ENCODE results near the gene KRTAP2-3.
"Not testable (repeated sequence)": the region's sequence is repeated elsewhere in the genome, so short reads cannot be mapped to it uniquely, and the experiment has no call there.

KRTAP2-3 gene

DNA sequence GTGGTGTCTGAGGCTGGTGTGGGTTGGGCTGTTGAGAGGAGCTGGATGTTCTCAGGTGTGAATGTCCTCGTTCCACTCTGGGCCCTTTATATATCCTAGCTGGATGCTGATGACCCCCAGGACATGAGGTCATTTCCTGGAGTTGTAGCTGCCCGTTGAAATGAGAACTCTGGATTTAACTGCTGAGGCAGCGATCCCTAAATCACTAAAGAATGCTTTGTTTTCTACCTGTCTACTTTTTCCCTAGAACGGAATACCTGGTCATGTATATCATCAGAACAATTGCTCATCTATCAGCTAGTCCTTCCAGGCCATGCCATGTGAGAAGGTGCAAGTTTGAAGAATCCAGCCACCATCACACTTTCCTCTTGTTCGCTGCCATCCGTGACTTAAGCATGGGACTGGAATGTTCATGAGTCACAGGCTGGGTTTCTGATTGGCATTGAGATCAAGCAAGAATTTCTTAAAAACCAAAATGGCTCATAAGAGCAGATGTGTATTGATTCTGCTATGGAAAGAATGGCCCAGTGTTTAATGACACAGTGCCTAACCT is at the start of gene KRTAP2-3:
KRTAP2-3 (minus strand) TSS at position 63 of the 553 bp plus-strand sequence. CDS start 64 bp downstream, outside the sequence.
- no peak for DNase-seq

- DNase-seq, result not testable (repeated sequence)
These were observed 48.9 kb upstream of the KRTAP2-3 start for GRCh38 chr17:41108728-41109386.

GRCh38 chr17:41107941-41108450 is 48.1 kb upstream of the KRTAP2-3 start:
- no peak for DNase-seq

GRCh38 chr17:41105347-41105746 is 45.4 kb upstream of the KRTAP2-3 start, which contains the start of gene KRTAP4-9:
Gene KRTAP4-9 (plus strand): TSS chr17:41105389. CDS start chr17:41105389, 0 bp downstream.
- not testable (repeated sequence) for DNase-seq

- DNase-seq, result not testable (repeated sequence)
These were observed 44.6 kb upstream of the KRTAP2-3 start for GRCh38 chr17:41104386-41105038.

DNA sequence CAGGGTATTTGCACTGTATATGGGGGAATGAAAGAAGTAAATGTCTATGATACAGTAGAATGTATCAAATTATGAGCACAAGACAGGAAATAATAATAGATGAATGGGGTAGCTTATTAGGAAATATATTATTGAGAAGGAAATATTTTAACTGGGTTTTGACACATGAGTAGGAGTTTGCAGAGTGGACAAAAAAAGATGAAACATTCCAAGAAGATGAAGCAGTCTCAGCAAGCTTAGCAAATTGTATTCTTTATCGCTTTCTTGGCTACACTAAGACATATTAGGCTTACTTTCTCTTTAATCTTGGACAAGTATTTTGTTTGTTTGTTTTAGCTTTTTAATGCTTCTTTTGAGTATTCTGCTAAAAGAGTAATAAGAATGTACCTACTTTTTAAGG is 44.0 kb upstream of the KRTAP2-3 start:
- DNase-seq, result no peak

DNA sequence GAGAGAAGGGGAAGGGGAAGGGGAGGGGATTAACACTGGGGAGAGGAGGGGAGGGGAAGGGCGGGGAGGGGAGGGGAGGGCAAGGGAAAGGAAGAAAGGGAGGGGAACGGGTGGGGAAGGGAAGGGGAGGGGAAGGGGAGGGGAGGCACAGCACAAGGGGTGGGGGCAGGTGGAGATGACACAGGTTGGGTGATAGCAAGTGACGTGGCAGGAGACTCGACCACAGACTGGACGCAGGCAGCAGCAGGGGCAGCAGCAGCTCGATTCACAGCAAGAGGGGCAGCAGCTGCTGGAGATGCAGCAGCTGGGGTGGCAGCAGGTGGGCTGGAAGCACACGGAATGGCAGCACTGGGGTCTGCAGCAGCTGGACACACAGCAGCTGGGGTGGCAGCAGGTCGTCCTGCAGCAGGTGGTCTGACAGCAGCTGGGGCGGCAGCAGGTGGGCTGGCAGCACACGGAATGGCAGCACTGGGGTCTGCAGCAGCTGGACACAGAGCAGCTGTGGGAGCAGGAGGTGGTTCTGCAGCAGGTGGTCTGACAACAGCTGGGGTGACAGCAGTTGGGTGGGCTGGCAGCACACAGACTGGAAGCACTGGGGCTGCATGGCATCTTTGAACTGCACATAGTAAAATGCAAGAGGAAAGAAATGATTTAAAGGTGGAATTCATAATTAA is 41.8 kb upstream of the KRTAP2-3 start, which contains the start of gene KRTAP4-16:
KRTAP4-16 (minus strand) TSS at position 624 of the 674 bp plus-strand sequence; CDS start at position 624, 0 bp downstream.
- DNase-seq, result no peak

DNA sequence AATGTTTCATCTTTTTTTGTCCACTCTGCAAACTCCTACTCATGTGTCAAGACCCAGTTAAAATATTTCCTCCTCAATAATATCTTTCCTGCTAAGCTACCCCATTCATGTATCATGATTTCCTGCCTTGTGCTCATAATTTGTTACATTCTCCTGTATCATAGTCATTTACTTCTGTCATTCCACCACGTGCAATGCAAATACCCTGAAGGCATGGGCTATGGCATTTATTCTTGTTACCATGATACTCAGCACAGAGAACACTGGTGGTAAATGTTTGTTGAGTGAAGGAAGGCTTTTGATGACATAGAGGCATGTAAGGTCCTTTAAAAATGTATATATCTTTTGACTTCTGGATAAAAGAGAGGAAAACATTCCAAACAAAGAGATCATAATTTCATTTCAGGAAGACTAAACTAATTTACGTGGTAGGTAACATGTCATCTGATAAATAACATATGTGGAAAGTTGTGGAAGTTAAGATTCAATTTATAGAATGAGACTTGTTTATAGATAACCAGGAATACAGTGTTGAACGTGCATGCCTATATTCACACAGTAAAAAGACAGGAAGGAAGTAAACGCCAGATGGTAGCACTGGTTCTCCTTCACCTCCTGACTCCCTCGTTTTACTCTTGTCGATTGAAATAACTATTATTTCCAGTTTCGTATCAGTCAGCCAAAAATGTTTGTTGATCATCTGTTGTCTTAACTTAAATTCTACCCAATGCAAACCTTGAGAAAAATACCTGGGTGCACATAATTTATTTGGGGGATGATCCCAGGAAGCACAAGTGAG is 40.0 kb upstream of the KRTAP2-3 start:
- not testable (repeated sequence) for DNase-seq

DNA sequence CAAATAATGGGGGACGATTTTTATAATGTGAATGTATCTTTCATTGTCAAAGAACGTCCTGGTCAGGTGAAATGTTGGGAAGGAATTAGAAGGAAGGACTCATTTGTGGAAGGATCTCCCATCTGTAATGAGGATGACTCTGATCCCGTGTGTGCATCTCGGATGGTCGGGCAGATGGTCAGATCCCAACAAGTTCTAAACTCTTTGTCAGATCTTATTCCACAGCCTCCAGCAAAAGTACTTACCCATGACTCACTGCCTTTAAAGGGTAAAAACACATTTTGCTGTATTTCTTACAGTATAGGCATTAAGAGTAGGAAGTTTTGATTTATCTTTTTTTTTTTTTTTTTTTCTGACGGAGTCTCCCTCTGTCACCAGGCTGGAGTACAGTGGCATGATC is 38.6 kb upstream of the KRTAP2-3 start:
- DNase-seq, result no peak

DNA sequence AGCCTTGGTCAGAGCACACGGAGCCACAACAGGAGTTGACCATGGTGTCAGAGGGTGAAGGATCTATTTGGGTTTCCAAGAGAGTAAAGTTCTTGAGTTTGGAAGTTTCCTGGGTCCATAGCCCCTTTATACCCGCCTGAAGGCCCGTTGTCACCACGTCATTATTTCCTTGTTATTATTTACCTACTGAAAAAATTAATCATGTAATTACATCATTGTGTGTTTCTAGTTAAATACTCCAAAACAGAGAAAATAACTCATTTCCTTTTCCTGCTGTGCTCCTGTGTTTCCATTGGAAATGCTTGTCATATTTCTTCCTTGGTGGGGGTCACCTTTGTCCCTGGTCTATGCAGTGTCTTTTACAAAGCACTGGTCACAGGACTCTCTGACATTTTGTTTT is 38.1 kb upstream of the KRTAP2-3 start, which contains the start of gene KRTAP4-8:
KRTAP4-8 (minus strand) TSS at position 101 of the 400 bp plus-strand sequence; CDS start at position 43, 58 bp downstream.
- DNase-seq, result no peak

- DNase-seq, result no peak
These were observed 36.1 kb upstream of the KRTAP2-3 start for GRCh38 chr17:41096055-41096454.

DNA sequence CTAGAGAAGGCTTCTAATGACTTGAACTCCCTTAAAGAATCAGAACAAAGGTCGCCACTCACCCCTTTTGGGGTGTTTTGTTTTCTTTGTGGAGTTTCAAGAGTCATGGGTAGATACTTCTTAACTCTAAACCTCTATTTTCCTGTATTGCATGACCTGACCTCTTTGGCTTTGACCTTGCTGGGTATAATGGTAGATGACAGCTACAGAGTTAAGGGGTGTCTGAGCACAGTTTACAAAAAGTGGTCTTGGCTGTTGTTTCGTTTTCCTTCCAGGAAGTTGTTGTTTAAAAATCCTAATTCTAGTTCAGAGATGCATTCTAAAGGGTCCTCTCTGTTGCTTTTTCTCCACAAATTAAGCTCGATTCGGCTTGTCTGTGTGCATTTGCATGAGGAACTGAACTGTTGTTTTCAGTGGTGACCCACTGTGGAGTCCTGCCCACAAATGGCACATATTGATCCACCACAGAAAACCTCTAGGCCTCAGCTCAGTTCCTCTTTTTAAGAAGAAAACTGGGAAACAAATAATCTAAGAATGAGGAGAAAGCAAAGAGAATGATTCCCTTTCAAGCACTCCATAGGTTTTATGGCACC is 28.9 kb upstream of the KRTAP2-3 start:
- not testable (repeated sequence) for DNase-seq

- DNase-seq, result not testable (repeated sequence)
These were observed 24.4 kb upstream of the KRTAP2-3 start, which contains the start of gene KRTAP4-7 for GRCh38 chr17:41084100-41084856. Gene KRTAP4-7 (plus strand): TSS chr17:41084150. CDS start chr17:41084207, 57 bp downstream.

DNA sequence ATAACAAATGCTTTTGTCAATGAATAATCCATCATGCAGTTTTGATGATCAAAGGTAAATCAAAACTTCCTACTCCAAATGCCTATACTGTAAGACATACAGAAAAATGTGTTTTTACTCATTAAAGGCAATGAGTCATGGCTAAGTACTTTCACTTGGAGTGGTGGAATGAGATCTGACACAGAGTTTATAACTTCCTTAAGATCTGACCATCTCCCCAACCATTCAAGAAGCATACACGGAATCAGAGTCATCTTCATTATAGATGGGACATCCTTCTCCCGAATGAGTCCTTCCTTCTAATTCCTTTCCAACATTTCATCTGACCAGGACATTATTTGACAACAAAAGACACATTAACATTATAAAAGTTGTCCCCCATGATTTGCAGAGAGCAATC is 23.5 kb upstream of the KRTAP2-3 start:
- not testable (repeated sequence) for DNase-seq

DNA sequence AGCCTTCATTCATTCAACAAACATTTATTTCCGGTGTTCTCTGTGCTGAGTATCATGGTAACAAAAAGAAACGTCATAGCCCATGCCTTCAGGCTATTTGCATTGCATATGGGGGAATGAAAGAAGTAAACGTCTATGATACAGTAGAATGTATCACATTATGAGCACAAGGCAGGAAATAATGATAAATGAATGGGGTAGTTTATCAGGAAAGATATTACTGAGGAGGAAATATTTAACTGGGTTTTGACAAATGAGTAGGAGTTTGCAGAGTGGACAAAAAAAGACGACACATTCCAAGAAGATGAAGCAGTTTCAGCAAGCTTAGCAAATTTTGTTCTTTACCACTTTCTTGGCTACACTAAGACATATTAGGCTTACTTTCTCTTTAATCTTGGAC is 22.7 kb upstream of the KRTAP2-3 start:
- no peak for DNase-seq

DNA sequence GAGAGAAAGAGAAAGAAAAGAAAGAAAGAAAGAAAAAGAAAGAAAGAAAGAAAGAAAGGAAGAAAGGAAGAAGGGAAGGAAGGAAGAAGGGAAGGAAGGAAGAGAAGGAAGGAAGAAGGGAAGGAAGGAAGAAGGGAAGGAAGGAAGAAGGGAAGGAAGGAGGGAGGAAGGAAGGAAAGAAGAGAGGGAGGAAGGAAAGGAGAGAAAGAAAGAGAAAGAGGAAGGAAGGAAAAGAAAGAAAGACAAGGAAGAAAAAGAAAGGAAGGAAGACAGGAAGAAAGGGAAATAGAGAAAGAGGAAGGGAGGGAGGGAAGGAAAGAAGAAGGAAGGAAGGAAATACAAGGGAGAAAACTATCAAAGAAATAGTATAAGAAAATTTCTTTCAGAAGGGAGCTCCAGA is 16.9 kb upstream of the KRTAP2-3 start:
- no peak for DNase-seq

GRCh38 chr17:41073676-41074075 is 13.8 kb upstream of the KRTAP2-3 start:
- DNase-seq, result no peak

- no peak for DNase-seq
These were observed 11.9 kb upstream of the KRTAP2-3 start for GRCh38 chr17:41071606-41072360.

- no peak for DNase-seq
These were observed 9.1 kb upstream of the KRTAP2-3 start for GRCh38 chr17:41069031-41069430.

GRCh38 chr17:41067281-41067680 is 7.4 kb upstream of the KRTAP2-3 start:
- DNase-seq, result no peak
